GM18907 (cell line): ENCODE data around the gene ZMYM3.
"Not testable (repeated sequence)": the region's sequence is repeated elsewhere in the genome, so short reads cannot be mapped to it uniquely, and the experiment has no call there.

Experiments
- ATAC-seq: cut with Tn5 transposase; IDR thresholded peaks from one replicate; pipeline ENCODE4 v1.9.1; 2021; ENCODE audit warnings: mild to moderate bottlenecking, moderate library complexity; ENCODE audit not compliant: unreplicated experiment

The ZMYM3 gene

GRCh38 chrX:71254092-71254963 lies at the start of gene ZMYM3:
Gene ZMYM3 (minus strand): TSS chrX:71254140. CDS start chrX:71253255, 885 bp downstream.
- peak; percentile 75 for ATAC-seq

GRCh38 chrX:71302461-71303213 lies 48.7 kb upstream of the ZMYM3 start:
- ATAC-seq: no peak

- no peak for ATAC-seq
Measured at GRCh38 chrX:71301195-71301924, 47.4 kb upstream of the ZMYM3 start, which contains the start of gene ITGB1BP2. Gene ITGB1BP2 (plus strand): TSS chrX:71301750. CDS start chrX:71301807, 57 bp downstream.

DNA sequence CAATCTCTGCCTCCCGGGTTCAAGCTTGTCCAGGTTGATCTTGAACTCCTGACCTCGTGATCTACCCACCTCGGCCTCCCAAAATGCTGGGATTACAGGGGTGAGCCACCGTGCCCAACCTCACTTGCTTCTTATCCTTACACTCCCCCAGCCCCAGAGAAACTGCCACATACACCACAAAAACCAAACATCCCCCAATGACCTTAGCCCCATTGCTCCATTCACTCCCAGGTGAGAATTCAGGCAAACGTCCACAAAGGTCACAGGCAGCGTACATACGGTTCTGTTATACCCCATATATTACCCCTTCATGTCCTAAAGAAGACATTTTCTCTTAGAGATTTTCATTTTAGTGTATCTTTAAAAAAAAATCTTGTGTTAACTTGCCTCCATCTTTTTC lies 46.6 kb upstream of the ZMYM3 start:
- not testable (repeated sequence) for ATAC-seq

- not testable (repeated sequence) for ATAC-seq
Measured at GRCh38 chrX:71300064-71300463, 46.1 kb upstream of the ZMYM3 start.

GRCh38 chrX:71298119-71298518 lies 44.2 kb upstream of the ZMYM3 start:
- ATAC-seq: no peak

GRCh38 chrX:71296806-71297205 lies 42.9 kb upstream of the ZMYM3 start:
- no peak for ATAC-seq

- ATAC-seq: no peak
Measured at GRCh38 chrX:71292669-71293365, 38.9 kb upstream of the ZMYM3 start.

- no peak for ATAC-seq
Measured at GRCh38 chrX:71291381-71291780, 37.4 kb upstream of the ZMYM3 start.

DNA sequence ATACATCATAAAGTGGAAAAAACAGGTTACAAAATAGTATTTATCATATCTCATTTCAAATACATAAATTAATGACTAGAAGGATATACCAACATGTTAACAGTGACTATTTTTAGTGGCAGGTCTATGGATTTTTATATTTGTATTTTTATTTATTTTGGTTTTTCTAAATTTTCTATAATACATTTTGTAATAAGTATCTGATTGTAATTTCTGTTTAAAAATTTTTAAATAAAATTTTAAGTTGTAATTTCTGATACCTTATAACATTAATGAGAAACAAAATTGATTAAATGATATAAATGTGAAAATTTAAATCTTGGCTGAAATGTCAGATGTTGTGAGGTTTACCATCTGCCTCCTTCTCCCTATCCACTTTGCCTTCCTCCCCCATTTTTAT lies 32.0 kb upstream of the ZMYM3 start:
- ATAC-seq: no peak

DNA sequence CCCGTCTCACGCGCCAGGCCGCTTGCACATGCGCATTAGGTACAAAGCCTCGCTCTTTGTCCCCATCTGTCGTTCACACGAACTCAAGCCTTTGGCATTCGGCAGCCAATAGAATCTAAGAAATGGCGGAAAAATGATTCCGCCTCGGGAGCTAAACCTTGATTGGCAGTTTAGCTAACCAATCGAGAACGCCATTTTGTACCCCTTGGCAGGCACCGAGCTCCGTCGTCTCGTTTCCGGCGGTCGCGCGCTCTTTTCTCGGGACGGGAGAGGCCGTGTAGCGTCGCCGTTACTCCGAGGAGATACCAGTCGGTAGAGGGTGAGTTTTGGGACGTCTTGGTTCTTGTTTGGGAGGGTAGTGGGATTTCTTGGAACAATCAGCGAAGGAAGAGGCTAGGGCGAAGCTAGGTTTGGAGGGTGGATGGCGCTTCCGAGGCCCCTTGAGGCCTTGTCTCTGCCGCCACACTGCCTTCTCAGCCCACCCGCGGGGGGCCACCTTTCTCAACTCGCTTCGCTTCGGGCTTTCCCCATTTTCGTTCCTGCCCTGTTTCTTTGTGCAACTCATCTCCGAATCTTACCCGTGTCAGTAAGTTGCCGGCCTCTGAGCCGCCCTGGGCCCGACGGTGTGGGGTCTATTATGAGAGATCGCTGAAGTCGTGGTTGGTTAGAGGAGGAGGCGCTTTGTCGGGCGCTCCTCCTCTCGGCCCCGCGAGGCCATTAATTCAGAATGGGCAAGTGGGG lies 29.6 kb upstream of the ZMYM3 start, which contains the start of gene NONO:
Gene NONO (plus strand): TSS at position 233 of the 741 bp plus-strand sequence. CDS start 7,003 bp downstream, outside the sequence.
- ATAC-seq: peak; percentile 84

DNA sequence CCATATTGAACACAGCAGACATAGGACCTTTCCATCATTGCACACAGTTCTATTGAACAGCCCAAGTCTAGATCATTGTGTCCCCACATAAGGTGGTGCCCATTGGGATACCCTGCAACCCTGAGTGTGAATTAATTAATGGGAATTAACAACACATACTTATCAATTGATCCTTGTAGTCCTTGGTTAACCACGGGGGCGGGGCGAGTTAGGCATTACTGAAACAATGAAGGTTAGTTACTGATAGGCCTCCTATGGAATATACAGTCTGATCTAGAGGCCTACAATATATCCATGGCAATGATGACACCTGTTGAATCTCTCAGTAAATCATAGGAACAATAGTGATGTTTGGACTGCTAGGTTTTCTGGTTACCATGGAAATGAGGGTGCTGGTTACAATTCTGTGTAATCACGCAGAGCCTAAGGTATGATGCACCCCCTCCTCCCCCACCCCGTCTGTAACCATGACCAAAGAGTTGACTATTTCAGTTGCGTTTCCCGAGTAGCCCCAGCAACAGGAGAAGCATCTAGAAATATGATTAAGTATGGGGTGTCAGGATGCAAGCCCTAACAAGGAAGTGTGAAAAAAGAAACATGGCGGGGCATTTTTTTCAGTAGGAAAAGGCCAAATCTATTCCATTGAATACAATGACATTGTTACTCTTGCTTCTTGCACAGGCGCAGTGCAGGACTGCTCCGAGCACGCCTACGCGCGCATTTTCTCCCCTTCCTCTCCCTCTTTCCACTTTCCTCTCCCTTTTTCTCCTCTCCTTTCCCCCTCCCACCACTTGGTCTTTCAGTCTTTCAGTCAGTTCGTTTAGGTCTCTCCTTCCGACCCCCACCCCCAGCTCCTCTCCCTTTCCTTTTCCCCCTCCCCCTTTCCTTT lies 28.8 kb upstream of the ZMYM3 start:
- peak; percentile 36 for ATAC-seq

GRCh38 chrX:71281300-71281699 lies 27.4 kb upstream of the ZMYM3 start:
- ATAC-seq: not testable (repeated sequence)

DNA sequence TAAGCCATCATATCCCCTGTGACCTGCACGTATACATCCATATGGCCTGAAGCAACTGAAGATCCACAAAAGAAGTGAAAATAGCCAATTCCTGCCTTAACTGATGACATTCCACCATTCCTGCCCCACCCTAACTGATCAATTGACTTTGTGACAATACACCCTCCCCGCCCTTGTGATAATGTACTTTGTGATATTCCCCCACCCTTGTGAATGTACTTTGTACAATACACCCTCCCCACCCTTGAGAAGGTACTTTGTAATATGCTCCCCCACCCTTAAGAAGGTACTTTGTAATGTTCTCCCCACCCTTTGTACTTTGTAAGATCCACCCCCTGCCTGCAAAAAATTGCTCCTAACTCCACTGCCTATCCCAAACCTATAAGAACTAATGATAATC lies 18.4 kb upstream of the ZMYM3 start:
- ATAC-seq: not testable (repeated sequence)

DNA sequence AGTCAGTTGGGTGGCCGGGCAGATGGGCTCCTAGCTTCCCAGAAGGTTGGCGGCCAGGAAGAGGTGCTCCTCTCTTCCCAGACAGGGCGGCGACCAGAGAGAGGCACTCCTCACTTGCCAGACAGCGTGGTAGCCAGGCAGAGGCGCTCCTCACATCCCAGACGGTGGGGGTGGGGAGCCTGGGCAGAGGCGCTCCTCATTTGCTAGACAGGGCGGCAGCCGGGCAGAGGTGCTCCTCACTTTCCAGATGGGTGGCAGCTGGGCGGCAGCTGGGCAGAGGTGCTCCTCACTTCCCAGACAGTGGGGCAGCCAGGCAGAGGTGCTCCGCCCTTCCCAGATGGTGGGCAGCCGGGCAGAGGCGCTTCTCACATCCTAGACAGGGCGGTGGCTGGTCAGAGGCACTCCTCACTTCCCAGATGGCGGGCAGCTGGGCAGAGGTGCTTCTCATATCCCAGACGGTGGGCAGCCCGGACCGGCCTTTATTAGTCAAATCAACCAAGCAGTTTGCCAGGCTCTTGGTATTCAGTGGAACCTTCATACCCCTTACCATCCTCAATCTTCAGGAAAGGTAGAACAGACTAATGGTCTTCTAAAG lies 16.0 kb upstream of the ZMYM3 start:
- ATAC-seq: no peak

GRCh38 chrX:71268624-71269023 lies 14.7 kb upstream of the ZMYM3 start:
- not testable (repeated sequence) for ATAC-seq

- ATAC-seq: no peak
Measured at GRCh38 chrX:71256856-71257255, 2.9 kb upstream of the ZMYM3 start.

DNA sequence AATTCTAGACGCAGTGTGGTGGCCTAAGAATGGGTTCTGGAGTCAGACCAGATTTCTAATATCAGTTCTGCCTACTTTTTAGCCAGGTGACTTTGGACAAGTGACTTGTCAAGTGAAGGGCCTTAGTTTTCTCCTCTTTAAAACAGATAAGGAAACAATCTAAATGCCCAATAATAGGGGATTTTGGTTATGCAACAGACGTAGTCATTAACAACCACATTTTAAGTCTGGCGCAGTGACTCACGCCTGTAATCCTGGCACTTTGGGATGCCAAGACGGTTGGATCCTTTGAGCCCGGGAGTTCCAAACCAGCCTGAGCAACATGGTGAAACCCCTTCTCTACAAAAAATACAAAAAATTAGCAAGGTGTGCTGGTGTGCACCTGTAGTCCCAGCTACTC lies 2.1 kb upstream of the ZMYM3 start:
- ATAC-seq: no peak
